K562 (cell line): ENCODE measurements around the gene NEURL1. TPM values are rescaled to one million over a fixed set of nuclear protein-coding genes. Genes with fewer than 3 reads are reported as not detected.

Experiments
- CHD4 ChIP-seq: fragments of 200-600 bp; sonication (generic); IDR thresholded peaks from 3 replicates; pipeline ENCODE4 v1.6.1; 2012; ENCODE audit warnings: low read depth, mild to moderate bottlenecking, mixed read lengths, low read length, inconsistent platforms; ENCODE audit not compliant: insufficient read depth, insufficient replicate concordance, poor library complexity, severe bottlenecking
- GATAD2B ChIP-seq: fragments of 450-650 bp; IDR thresholded peaks from 2 replicates; pipeline ENCODE4 v1.6.1; 2017; ENCODE audit warnings: mild to moderate bottlenecking, borderline replicate concordance
- NEUROD1 ChIP-seq: fragments of 150-350 bp; IDR thresholded peaks from 2 replicates; pipeline ENCODE4 v1.6.1; 2014; ENCODE audit warnings: borderline replicate concordance, low read length, low read depth; ENCODE audit not compliant: partially characterized antibody
- POLR2AphosphoS2 ChIP-seq: IDR thresholded peaks from 2 replicates; pipeline ENCODE4 v1.6.1; 2012; ENCODE audit warnings: low read length, improper control_type of control experiment
- POLR2G ChIP-seq: fragments of 200-400 bp; formaldehyde crosslinking; IDR thresholded peaks from 2 replicates; pipeline ENCODE4 v1.6.1; 2017; ENCODE audit warnings: low read depth, mild to moderate bottlenecking, antibody characterized with exemption, low read length, moderate library complexity
- RCOR1 ChIP-seq, 2 experiments: IDR thresholded peaks; 2 replicates each; pipeline ENCODE4 v1.6.1; 2012; ENCODE audit warnings: low read depth in 2 of 2, low read length in 2 of 2, borderline replicate concordance in 1 of 2, improper control_type of control experiment in 1 of 2
- SOX6 ChIP-seq: fragments of 450-650 bp; IDR thresholded peaks from 2 replicates; pipeline ENCODE4 v1.6.1; 2014; ENCODE audit warnings: mild to moderate bottlenecking
- TCF7L2 ChIP-seq: fragments of 150-350 bp; IDR thresholded peaks from 2 replicates; pipeline ENCODE4 v1.6.1; 2016; ENCODE audit warnings: low read depth, mild to moderate bottlenecking, low read length, moderate library complexity
- polyA plus RNA-seq, 8 experiments: library from polyadenylated mRNA; depleted of rRNA in 4 of 8; stranded (reverse) in 5 of 8; unstranded in 3 of 8; fragments of >200 nt; fragmentation: Nextera tagmentation in 2 of 8; fragmentation: Illumina TruSeq in 1 of 8; extraction: Ambion mirVana in 2 of 8; extraction: Trizol in 1 of 8; gene quantifications; 2 replicates each; pipeline versions ENCODE4 v1.2.1 to v1.2.3, GENCODE V29; 2011 to 2014; ENCODE audit warnings: inconsistent platforms in 1 of 8, missing spikeins in 1 of 8
- total RNA-seq, 7 experiments: library from RNA; depleted of rRNA in 6 of 7; stranded (reverse); fragments of >200 nt in 6 of 7; fragmentation: Illumina TruSeq in 2 of 7; extraction: Trizol in 2 of 7; gene quantifications; 2 replicates each; pipeline versions ENCODE4 v1.2.1 to v1.2.3, GENCODE V29; 2011 to 2021; ENCODE audit warnings: low replicate concordance in 1 of 7
- TF ChIP-seq, protein P1 (sequence below): fragments of 200-600 bp; sonication (generic); IDR thresholded peaks from one replicate; pipeline ENCODE4 v1.6.1; 2012; ENCODE audit warnings: mild to moderate bottlenecking, low read depth, low read length, inconsistent platforms
- TF ChIP-seq, protein P2 (sequence below): sonication (generic); formaldehyde crosslinking; IDR thresholded peaks from 2 replicates; pipeline ENCODE4 v1.8.0; 2022; ENCODE audit warnings: mild to moderate bottlenecking, missing genetic modification reagents, borderline replicate concordance
- TF ChIP-seq, protein P3 (sequence below): sonication (generic); formaldehyde crosslinking; IDR thresholded peaks from 2 replicates; pipeline ENCODE4 v1.8.1; 2023; ENCODE audit warnings: mild to moderate bottlenecking, missing genetic modification reagents, moderate library complexity

NEURL1 gene
- total and polyA plus RNA-seq, 9 of the 15 experiments (the other 6 are each of a cell fraction or from before 2014, with no cell fraction given), result 0.01 to 0.45 (median 0.16) TPM; not detected in 5

GRCh38 chr10:103618575-103619423, 125.3 kb downstream of the NEURL1 start (continued):
- TF ChIP-seq, protein P1, sequence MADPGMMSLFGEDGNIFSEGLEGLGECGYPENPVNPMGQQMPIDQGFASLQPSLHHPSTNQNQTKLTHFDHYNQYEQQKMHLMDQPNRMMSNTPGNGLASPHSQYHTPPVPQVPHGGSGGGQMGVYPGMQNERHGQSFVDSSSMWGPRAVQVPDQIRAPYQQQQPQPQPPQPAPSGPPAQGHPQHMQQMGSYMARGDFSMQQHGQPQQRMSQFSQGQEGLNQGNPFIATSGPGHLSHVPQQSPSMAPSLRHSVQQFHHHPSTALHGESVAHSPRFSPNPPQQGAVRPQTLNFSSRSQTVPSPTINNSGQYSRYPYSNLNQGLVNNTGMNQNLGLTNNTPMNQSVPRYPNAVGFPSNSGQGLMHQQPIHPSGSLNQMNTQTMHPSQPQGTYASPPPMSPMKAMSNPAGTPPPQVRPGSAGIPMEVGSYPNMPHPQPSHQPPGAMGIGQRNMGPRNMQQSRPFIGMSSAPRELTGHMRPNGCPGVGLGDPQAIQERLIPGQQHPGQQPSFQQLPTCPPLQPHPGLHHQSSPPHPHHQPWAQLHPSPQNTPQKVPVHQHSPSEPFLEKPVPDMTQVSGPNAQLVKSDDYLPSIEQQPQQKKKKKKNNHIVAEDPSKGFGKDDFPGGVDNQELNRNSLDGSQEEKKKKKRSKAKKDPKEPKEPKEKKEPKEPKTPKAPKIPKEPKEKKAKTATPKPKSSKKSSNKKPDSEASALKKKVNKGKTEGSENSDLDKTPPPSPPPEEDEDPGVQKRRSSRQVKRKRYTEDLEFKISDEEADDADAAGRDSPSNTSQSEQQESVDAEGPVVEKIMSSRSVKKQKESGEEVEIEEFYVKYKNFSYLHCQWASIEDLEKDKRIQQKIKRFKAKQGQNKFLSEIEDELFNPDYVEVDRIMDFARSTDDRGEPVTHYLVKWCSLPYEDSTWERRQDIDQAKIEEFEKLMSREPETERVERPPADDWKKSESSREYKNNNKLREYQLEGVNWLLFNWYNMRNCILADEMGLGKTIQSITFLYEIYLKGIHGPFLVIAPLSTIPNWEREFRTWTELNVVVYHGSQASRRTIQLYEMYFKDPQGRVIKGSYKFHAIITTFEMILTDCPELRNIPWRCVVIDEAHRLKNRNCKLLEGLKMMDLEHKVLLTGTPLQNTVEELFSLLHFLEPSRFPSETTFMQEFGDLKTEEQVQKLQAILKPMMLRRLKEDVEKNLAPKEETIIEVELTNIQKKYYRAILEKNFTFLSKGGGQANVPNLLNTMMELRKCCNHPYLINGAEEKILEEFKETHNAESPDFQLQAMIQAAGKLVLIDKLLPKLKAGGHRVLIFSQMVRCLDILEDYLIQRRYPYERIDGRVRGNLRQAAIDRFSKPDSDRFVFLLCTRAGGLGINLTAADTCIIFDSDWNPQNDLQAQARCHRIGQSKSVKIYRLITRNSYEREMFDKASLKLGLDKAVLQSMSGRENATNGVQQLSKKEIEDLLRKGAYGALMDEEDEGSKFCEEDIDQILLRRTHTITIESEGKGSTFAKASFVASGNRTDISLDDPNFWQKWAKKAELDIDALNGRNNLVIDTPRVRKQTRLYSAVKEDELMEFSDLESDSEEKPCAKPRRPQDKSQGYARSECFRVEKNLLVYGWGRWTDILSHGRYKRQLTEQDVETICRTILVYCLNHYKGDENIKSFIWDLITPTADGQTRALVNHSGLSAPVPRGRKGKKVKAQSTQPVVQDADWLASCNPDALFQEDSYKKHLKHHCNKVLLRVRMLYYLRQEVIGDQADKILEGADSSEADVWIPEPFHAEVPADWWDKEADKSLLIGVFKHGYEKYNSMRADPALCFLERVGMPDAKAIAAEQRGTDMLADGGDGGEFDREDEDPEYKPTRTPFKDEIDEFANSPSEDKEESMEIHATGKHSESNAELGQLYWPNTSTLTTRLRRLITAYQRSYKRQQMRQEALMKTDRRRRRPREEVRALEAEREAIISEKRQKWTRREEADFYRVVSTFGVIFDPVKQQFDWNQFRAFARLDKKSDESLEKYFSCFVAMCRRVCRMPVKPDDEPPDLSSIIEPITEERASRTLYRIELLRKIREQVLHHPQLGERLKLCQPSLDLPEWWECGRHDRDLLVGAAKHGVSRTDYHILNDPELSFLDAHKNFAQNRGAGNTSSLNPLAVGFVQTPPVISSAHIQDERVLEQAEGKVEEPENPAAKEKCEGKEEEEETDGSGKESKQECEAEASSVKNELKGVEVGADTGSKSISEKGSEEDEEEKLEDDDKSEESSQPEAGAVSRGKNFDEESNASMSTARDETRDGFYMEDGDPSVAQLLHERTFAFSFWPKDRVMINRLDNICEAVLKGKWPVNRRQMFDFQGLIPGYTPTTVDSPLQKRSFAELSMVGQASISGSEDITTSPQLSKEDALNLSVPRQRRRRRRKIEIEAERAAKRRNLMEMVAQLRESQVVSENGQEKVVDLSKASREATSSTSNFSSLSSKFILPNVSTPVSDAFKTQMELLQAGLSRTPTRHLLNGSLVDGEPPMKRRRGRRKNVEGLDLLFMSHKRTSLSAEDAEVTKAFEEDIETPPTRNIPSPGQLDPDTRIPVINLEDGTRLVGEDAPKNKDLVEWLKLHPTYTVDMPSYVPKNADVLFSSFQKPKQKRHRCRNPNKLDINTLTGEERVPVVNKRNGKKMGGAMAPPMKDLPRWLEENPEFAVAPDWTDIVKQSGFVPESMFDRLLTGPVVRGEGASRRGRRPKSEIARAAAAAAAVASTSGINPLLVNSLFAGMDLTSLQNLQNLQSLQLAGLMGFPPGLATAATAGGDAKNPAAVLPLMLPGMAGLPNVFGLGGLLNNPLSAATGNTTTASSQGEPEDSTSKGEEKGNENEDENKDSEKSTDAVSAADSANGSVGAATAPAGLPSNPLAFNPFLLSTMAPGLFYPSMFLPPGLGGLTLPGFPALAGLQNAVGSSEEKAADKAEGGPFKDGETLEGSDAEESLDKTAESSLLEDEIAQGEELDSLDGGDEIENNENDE, result no peak
- TF ChIP-seq, protein P2, sequence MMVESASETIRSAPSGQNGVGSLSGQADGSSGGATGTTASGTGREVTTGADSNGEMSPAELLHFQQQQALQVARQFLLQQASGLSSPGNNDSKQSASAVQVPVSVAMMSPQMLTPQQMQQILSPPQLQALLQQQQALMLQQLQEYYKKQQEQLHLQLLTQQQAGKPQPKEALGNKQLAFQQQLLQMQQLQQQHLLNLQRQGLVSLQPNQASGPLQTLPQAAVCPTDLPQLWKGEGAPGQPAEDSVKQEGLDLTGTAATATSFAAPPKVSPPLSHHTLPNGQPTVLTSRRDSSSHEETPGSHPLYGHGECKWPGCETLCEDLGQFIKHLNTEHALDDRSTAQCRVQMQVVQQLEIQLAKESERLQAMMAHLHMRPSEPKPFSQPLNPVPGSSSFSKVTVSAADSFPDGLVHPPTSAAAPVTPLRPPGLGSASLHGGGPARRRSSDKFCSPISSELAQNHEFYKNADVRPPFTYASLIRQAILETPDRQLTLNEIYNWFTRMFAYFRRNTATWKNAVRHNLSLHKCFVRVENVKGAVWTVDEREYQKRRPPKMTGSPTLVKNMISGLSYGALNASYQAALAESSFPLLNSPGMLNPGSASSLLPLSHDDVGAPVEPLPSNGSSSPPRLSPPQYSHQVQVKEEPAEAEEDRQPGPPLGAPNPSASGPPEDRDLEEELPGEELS (CRISPR knock-in tag), result no peak
- peak; percentile 83 for TF ChIP-seq SOX6
- no peak for TF ChIP-seq NEUROD1
- TF ChIP-seq CHD4, result no peak
- TF ChIP-seq, protein P3, sequence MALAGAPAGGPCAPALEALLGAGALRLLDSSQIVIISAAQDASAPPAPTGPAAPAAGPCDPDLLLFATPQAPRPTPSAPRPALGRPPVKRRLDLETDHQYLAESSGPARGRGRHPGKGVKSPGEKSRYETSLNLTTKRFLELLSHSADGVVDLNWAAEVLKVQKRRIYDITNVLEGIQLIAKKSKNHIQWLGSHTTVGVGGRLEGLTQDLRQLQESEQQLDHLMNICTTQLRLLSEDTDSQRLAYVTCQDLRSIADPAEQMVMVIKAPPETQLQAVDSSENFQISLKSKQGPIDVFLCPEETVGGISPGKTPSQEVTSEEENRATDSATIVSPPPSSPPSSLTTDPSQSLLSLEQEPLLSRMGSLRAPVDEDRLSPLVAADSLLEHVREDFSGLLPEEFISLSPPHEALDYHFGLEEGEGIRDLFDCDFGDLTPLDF (CRISPR knock-in tag), result no peak
- TF ChIP-seq POLR2G, result 0 out of 2 replicates have a peak, but pooled peaks have one; percentile 34
- TF ChIP-seq POLR2AphosphoS2, result no peak
- TF ChIP-seq RCOR1 (IDR thresholded peaks at IDR 0.05; ENCODE audit: borderline replicate concordance in 1 of 2, low read depth in 2 of 2, low read length in 2 of 2), result peak in 1 of 2 experiments; percentile 66; a peak in 2 of 4 replicates
- no peak for TF ChIP-seq TCF7L2
- TF ChIP-seq GATAD2B, result peak; percentile 91
